WERI-Rb-1 (cell line): ENCODE data around the gene SHISA7.

Experiments
- DNase-seq: peaks from one replicate; pipeline ENCODE4 v3.0.0-alpha.2; 2020
- H3K27ac ChIP-seq: fragments of 250-450 bp; sonication (Bioruptor Pico); 2 replicates; pipeline ENCODE4 v1.5.1; 2020; ENCODE audit warnings: mild to moderate bottlenecking, moderate library complexity
- H3K27me3 ChIP-seq: fragments of 250-450 bp; sonication (Bioruptor Pico); 2 replicates; pipeline ENCODE4 v1.5.1; 2021; ENCODE audit warnings: mild to moderate bottlenecking, low read depth, moderate library complexity; ENCODE audit not compliant: insufficient read depth, severe bottlenecking
- H3K36me3 ChIP-seq: fragments of 250-450 bp; sonication (Bioruptor Pico); 2 replicates; pipeline ENCODE4 v1.5.1; 2020; ENCODE audit warnings: mild to moderate bottlenecking, moderate library complexity
- H3K4me3 ChIP-seq: 2 replicates; pipeline ENCODE4 v1.5.1; 2011; ENCODE audit warnings: low read depth, mild to moderate bottlenecking, control low read depth, low read length
- H3K9me3 ChIP-seq: fragments of 250-450 bp; sonication (Bioruptor Pico); 2 replicates; pipeline ENCODE4 v1.5.1; 2021; ENCODE audit warnings: mild to moderate bottlenecking, moderate library complexity; ENCODE audit not compliant: severe bottlenecking
- TF ChIP-seq, protein P1 (sequence below): IDR thresholded peaks from 2 replicates; pipeline ENCODE4 v1.5.1; 2011; ENCODE audit warnings: low read depth, mild to moderate bottlenecking, control low read depth, inconsistent platforms, low read length

Gene SHISA7

DNA sequence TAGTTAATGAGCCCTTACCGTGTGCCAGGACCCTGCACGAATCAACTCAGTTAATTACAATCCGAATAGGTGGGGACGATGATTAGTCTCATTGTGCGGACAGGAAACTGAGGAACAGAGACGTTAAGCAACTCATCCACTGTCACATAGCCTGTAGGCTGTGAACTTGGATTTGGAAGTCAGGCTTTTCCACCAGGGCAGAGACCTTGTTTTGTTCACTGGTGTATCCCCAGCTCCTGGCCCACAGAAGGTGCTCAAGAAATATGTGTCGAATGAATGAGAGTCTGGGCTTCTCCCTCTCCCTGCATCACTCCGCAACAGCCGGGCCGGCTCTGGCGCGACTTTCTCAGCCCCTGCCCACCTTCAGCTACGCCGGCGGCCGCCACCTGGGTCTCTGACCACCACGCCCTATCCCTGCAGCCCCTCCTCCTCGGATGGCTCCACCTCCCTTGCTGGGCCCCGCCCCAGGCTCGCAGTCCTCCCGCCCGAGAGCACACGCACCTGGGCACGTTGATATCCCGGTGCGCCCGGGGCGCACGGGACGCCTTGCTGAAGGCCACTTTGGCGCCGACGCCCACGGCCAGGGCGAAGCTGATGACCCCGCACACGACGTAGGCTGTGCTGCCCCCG lies 1.3 kb downstream of the SHISA7 start:
- H3K36me3 ChIP-seq = no peaks in the 10 kb centered on the region
- DNase-seq = peak; percentile 79
- H3K27me3 ChIP-seq = peaks cover 12% of the 10 kb centered on the region
- peak overlapping the region; percentile 35 for H3K4me3 ChIP-seq
- H3K27ac ChIP-seq = no peak overlapping the region
- TF ChIP-seq, protein P1, sequence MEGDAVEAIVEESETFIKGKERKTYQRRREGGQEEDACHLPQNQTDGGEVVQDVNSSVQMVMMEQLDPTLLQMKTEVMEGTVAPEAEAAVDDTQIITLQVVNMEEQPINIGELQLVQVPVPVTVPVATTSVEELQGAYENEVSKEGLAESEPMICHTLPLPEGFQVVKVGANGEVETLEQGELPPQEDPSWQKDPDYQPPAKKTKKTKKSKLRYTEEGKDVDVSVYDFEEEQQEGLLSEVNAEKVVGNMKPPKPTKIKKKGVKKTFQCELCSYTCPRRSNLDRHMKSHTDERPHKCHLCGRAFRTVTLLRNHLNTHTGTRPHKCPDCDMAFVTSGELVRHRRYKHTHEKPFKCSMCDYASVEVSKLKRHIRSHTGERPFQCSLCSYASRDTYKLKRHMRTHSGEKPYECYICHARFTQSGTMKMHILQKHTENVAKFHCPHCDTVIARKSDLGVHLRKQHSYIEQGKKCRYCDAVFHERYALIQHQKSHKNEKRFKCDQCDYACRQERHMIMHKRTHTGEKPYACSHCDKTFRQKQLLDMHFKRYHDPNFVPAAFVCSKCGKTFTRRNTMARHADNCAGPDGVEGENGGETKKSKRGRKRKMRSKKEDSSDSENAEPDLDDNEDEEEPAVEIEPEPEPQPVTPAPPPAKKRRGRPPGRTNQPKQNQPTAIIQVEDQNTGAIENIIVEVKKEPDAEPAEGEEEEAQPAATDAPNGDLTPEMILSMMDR = no peak
- H3K9me3 ChIP-seq = no peaks in the 10 kb centered on the region

DNA sequence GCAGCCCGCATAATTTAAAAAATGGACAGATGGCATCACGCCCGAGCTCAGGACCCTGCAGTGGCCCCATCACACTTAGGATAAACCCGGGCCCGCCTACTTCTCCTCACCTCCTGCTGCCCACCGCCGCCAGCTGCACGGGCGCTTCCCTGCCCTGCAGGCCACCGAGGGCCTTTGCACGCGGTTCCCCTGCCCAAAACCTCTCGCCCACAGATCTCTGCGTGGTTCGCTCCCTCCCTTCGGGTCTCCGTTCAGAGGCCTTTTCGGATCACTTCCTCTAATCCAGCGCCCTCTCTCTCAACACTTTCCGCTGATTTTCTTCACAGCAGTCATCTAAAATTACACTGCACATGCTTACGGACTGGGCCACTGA lies 1.8 kb downstream of the SHISA7 start:
- TF ChIP-seq, protein P1 = no peak
- Histone ChIP-seq H3K4me3 (peak overlapping the region; percentile 35), H3K36me3 (no peaks in the 10 kb centered on the region), H3K27me3 (peaks cover 12% of the 10 kb centered on the region), H3K9me3 (no peaks in the 10 kb centered on the region), H3K27ac (no peak overlapping the region)
- DNase-seq = peak; percentile 53

DNA sequence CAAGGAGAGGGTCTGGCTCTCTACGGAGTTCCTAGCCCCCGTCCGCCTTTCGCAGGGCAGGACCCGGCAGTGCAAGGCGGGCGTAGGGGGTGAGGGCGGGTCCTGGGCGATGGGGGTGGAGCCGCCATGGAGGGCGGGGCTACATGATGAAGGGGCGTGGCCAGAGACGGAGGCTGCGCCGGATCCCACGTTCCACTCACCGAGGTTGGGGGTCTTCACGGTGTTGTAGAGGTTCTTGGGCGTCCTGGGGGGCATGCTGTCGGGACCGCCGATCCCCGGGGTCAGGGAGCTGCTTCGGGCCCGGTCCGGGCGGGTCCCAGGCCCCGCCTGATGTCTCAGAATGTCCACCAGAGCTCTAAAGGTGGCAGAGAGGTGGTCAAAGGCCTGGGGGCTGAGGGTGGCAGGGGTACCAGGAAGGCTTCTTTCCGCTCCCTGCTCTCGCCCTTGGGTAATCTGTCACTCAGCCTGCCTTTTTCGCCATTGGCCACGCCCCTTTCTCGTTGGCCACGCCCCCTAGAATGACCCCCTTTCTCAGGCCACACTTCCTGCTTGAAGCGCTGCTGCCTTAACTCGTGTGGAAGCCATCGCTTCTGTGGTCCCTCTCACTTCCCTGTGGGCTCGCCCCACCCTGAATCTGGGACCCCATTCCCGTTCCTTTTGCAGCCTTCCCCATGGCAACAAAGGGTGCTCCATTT lies 2.5 kb downstream of the SHISA7 start:
- H3K9me3 ChIP-seq = no peaks in the 10 kb centered on the region
- peak overlapping the region; percentile 35 for H3K4me3 ChIP-seq
- DNase-seq = peak; percentile 63
- peaks cover 12% of the 10 kb centered on the region for H3K27me3 ChIP-seq
- TF ChIP-seq, protein P1 = no peak
- H3K36me3 ChIP-seq = no peaks in the 10 kb centered on the region
- no peak overlapping the region for H3K27ac ChIP-seq

DNA sequence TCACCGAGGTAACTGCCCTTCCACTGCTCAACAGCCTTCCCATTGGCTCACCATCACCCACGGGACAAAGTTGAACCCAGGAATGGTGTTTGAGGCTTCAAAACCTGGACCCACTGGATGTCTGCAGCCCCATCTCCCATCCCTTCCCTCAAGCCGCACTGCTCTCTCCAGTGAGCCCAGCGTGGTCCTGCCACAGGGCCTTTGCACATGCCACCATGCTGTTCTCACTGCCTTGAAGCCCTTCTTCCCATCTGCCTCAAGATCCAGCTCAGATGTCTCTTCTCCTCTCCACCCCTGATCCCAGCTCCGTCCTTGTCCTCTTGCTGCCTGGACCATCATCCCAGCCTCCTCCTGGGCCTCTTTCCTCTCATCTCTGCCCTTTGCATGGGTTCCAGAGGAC lies 4.0 kb downstream of the SHISA7 start:
- Histone ChIP-seq H3K27ac (no peak overlapping the region), H3K4me3 (no peak overlapping the region), H3K36me3 (no peaks in the 10 kb centered on the region), H3K9me3 (no peaks in the 10 kb centered on the region), H3K27me3 (peaks cover 10% of the 10 kb centered on the region)
- TF ChIP-seq, protein P1 = no peak
- no peak for DNase-seq

DNA sequence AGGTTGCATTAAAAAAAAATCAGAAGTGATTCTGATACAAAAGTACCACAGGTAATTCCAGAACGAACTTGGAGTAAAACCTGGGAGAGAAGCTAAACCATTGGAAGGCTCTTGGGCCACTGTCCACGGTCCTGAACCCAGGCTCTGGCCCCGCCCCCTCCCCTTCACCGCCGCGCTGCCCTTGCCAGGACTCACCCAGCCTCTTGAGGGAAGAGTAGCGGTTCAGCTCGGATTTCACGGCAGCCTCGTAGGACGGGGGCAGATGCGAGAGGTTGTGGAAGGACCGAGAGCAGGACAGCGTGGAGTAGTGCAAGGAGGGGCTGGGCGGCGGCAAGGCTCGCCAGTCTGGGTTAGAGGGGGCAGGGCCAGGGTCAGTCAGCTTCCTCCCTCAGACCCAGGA lies 5.7 kb downstream of the SHISA7 start:
- TF ChIP-seq, protein P1 = no peak
- Histone ChIP-seq H3K27ac (no peak overlapping the region), H3K9me3 (no peaks in the 10 kb centered on the region), H3K36me3 (no peaks in the 10 kb centered on the region), H3K27me3 (peaks cover 7% of the 10 kb centered on the region), H3K4me3 (no peak overlapping the region)
- DNase-seq = no peak
